Measurements from ENCODE around the gene DAND5.

DAND5 gene

DNA sequence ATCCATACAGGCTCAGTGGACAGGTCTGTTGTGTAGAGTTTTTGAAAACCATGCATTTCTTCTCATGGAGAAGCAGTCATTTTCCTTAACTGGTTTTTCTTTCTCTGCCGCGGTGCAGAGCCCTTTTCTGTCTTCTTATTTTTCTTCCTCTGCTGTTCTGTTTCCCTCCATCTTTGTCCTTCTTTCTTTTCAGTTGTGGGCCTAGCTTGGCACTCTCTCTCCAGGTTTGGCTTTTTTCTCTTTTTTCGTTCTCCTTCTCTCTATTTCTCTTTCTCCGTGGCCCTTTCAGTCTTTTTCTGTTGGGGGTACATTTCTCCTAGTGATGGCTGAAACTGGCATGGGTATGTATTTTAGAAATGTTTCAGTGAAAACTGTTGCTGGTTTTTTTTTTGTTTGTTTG lies 50.0 kb downstream of the DAND5 start:
- no peak for DNase-seq

DNA sequence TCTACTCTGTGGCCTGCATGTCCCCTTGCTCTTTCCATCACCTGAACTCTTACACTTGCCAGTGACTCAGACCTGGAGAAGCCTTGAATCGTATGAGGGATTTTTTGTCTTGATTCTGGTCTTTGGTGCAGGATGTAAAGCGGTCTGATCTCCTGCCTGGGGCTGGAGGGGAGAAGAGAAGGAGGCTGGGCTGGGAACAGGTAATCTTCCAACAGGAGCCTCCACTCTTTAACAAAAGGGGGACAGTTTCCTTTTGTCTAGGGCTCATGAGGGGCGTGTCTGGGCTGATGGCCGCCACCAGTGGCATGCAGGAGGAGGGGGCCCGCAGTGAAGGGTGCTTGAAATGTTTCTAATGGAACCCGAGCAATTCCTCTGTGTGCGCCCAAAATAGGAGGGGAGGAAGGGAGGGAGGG lies 50.6 kb downstream of the DAND5 start:
- no peak for DNase-seq

DNA sequence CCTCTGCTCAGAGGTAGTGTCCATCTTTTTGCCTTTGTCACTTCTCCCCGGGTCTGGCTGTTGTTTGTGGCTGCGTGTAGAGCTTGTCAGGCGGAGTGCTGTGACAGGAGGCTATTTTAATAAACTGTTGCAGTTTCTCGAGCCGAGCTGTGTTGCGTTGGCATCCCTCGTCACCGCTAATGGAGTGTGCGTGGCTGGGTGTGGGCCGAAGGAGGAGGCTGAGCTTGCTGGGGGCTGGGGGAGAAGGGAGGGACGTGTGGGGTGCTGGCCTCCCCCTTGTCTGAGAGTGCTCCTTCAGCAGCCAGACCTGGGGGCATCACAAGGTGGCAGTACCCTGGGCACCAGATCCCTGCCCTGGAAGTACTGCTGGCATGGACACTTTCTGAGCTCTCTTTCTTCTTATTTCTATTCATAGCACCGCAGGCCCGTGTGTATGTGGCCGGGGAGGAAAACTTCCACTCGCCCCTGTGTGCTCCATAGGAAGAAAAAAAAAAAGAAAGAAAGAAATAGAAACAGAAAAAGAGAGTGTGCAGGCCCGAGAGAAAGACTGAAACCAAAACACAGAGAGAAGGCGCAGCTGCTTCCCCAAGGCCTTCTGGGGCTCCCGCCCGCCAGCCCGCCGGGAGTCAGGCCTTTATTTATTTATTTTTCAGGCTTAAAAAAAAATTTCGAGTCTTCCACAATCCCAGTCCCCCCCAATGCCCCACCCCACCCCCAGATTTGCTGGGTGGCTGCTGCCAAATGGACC lies 52.9 kb downstream of the DAND5 start:
- peak in 14 of 51 donors; percentile 30 to 82 (median 55) for DNase-seq

DNA sequence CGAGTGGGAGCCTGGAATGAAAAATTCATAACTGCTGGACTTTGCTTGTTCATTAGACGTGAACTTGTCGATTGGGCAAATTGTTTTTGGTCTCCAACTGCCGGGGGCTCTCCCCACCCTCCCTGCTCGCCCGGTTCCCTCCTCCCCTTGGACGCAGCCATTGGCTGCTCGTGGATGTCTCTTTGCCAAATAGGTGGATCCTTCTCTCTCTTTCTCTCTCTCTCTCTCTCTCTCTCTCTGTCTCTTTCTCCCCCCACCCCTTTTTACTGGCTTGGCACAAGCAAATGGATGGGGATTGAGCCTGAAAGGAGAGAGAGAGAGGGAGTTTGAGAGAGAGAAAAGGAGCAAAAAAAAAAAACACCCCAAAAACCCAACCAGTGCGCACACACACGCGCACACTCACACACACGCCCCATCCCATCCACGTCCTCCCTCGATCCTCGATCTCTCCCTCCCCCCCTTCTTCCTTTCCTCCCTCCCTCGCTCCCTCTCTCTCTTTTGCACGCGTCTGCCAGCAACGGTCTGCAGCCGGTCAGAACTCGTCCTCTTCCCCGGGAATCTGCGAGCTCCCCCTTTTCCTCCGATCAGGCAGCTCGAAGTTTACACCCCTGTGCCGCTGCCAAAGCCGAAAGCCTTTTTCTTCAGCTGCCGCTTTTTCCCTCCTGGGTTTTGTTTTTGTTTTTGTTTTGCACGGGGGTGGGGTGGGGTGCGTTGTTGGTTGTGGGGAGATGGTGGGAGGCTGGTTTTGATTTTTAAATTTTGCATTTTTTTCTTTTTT lies 53.7 kb downstream of the DAND5 start:
- peak in 46 of 51 donors; percentile 29 to 94 (median 76) for DNase-seq

DNA sequence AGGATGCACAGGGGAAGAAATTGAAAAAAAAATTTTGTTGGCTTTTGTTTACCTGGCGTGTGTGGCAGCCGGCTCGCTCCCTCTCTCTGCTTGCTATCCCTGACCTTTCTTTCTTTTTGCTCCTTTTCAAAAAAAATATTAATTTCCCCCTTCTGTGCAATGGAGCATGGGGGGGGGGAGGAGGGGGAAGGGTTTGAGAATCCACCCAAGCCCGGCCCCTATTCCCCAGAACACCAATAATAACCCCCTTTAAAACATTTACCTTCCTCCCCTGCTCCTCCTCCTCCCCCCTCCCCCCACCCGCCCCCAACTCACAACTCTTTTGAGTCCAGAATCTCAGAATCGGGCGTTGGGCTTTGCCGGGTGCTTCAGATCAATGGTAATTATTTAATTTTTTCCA lies 54.3 kb downstream of the DAND5 start:
- no peak for DNase-seq
